ENCODE measurements around the gene C14orf180. TPM values are rescaled to one million over a fixed set of nuclear protein-coding genes. Genes with fewer than 3 reads are reported as not detected.

Gene C14orf180
- not detected in 2 replicates for total RNA-seq (2014; rRNA removed; shearing (Covaris generic))

DNA sequence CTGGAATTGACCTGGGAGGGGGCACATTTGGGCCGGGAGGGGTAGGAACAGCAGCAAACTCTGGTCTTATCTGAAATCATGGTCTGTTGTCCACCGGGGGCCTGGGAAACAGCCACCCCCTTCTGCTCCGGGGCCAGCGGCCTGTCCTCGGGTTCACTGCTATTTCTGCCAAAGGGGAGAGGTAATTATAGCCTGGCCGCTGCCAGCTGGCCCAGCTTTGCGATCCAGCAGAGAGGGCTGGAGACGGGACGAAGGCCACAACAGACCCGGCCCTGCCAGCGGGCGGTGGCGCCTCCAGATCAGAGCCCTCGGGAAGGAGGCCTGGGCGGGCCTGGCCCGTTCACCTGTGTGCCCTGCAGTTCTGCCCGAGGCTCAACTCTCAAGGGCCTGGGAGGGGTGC, at the start of gene C14orf180:
TSS of gene C14orf180 (plus strand) at position 258 of the 400 bp plus-strand sequence. CDS start 6,667 bp downstream, outside the sequence.
- DNase-seq (ENCODE audit: low spot score) = no peak

DNA sequence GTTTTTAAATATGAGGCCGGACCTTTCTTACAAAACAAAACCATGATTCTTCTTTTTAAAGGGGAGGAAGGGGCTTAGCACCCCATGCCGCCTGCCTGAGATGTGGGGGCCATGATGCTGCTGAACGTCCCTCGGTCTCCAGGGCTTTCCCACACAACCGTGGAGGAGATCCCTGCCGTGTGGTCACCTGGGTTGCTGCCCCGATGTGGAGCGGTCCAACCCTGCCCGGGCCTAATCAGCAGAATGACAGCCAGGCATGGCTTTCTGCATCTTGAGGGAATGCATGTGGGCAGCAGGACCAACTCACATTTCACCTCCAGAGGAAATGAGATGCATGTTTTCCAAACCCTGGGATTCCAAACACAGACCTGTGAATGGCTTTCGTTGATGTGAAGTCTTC, 48.9 kb upstream of the C14orf180 start:
- no peak for DNase-seq (ENCODE audit: low spot score)

DNA sequence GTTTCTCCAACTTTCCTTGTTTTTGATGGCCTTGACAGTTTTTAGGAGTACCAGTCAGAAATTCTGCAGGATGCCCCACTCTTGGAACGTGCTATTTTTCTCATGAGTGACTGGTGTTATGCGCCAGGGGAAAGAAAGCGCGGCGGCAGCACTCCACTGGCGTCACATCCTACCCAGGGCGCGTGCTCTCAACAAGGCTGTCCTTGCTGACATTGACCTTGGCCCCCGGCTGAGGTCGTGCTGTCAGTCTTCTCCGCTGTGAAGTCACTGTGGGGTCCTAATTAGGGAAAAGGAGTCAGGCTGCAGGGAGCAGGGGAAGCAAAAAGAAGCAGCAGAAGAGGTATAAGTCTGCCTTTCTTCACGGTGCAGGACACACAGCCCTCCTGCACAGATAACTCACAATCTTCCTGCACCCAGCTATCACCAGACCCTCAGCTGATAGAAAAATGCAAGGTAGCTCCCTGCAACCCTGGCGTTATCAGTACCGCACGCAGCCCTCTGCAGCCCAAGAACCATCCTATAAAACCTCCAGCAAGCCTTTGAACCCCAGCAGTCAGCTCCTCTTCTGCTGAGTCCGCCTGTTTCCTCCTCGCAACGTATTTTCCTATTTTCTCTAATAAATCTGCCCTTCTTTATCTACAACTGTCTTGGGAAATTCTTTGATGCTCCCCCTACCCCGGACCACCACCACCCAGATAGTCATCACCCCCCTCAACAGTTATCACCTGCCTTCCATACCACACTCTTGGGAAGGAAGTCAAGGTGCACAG, 48.0 kb upstream of the C14orf180 start:
- DNase-seq (ENCODE audit: low spot score) = no peak

DNA sequence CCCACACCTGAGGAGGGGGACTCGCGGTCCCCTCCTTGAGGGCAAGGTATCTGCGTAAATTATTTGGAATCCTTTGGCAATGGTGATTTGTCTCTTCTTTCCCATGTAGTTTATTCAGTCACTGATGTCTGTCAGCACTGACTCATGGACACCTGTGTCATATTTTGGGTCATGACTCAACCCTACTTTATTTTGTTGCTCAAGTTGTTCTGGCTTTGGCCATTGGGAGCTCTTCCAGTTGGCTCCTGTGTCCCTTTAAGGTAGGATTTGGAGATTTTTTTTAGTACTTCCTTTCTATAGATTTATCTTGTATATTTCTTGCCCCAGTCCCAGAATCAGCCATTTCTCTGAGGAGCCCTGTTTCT, 47.4 kb upstream of the C14orf180 start:
- no peak for DNase-seq (ENCODE audit: low spot score)

DNA sequence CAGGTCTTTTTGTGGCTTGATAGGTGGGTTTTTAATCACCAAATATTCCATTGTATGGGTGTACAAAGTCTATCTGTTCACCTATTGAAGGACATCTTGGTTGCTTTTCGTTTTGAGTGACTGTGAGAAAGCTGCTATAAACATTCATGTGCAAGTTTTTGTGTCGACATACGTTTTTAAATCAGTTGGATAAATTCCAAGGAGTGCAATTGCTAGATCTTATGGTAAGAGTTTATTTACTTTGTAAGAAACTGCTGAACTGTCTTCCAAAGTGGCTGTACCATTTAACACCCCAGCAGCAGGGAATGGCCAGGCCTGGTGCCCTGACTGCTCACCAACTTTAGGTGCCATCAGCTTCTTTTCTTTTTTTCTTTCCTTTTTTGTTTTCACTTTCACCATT, 45.5 kb upstream of the C14orf180 start:
- no peak for DNase-seq (ENCODE audit: low spot score)

DNA sequence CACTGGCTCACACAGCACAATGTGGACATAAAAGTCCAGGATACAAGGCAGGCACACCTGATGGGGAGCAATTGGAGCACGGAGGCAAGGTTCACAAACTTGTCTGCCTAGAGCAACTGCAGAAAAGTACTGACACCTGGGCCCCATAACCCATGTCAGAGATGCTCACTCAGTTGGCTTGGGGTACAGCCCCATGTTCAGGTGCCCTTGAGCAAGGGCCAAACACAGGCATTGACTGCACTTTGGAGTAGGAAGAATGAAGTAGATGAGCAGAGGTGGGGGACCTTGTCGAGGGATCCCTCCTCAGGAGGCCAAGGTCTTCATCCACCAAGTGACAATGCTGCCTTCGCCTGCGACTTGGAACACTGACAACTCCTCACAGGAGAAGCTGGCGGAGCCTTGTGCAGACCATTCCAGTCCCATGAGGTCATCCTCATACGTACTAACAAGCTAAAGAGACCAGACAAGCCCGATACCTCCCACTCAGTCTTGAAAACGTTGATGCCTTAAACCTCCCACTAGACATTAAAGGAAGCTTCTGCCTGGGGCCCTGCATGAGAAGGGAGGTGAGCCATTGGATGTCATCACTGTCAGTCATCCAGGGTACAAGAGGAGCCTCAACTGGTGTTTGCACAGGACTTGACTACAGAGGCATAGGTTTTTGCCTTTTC, 42.5 kb upstream of the C14orf180 start:
- DNase-seq (ENCODE audit: low spot score) = peak; percentile 77

DNA sequence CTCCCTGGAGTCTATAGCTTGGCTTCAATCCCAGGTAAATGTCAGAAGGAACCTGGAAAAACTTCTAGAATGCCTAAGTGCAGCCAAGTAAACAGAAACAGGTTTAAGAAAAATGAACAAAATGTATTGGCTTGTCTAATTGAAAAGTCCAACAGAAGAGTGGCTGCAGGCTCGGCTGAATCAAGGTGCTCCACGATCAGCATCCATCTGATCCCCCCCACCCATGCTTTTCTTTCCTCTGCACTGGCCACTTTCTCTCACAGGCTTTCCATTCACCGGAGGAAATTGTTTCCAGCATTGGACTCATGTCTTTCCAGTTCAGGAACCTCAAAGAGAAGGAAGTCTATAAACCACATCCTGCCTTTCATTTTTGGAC, 42.0 kb upstream of the C14orf180 start:
- no peak for DNase-seq (ENCODE audit: low spot score)

DNA sequence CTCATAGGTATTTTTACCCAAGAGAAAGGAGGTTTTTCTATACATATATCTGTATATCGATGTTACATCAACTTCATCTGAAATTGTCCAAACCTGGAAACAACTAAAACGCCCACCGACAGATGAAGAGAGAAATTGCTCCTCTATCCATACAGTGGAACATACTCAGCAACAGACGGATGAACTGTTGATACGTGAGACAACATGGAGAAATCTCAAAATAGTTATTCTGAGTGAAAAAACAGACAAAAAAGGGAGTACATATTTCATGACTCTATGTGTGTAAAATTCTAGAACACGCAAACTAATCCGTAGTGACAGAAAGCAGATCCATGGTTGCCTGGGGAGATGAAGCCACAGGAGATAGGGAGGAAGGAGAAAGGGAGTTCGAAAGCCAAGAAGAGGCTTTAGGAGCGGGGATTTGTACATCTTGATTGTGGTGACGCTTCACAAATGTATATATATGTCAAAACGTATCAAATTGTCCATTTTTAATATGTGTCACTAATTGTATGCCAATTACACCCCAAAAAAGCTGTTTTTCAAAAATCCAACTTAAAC, 37.6 kb upstream of the C14orf180 start:
- DNase-seq (ENCODE audit: low spot score) = no peak

DNA sequence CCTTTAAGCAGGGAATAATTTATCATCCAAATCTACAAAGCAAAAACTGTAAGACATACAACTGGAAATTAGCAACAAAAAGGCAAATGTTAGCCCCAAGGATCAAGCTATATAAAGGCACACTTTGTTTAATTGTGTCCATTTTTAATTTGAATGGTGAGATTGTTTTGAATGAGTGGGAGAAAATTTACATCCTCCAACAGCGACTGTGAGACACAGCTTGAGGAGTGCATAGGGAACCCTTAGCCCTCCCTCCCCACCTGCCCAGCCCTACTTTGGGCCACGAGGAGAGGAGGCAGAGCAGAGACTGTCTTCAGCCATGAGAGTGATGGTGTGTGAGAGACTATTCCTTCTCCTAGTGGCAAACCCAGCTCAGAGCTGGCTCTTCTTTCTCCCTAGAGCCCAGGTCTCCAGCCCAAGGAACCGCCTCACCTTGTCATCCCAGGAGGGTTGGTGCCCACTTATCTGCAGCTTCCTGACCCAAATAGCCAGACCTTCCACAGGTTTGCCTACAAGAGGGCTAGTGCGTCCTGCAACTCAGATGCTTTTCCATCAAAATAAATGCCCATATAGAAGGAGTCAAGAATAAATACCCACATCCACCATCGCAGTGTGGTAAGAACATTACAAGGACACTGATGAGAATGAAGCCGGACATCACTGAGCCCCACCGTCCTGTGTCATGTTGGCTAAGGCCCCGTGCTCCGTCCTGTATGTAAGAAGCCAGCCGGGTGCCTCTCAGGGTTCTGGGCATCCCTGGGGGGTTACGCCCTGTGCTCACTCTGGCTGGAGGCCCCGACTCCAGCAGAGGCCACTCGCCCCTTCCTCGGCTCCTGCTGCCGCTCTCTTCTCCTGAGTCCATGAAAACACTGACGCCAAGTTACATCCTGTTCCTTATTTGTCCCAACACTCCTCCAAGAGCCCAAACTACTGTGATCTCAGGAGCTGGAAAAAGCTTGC, 36.4 kb upstream of the C14orf180 start:
- no peak for DNase-seq (ENCODE audit: low spot score)

DNA sequence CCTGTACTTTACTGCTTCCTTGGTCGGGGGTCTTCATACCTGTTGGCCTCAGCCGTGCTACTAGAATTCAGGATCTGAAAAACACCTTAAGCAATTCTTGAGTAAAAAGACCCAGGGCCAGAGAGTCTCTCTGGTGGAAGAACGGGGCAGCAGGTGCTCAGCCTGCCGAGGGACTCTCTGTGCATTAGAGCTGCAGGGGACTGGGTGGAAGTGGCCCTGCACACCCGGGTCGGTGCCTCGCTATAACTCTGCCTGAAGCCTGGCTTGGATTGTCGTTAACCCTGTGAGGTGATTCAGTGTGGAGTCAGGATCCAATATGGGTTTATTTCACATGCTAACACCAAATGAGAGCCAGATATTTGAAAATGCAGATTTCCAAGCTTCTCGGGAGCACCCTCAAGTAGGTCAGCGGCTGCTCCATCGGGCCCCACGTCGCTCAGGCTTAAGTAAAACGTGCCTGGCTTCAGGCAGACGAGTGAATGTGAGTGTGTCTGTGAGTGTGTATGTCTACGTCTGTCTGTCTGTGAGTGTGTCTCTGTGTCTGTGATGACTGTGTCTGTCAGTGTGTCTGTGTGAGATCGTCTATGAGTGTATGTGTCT, 35.1 kb upstream of the C14orf180 start:
- no peak for DNase-seq (ENCODE audit: low spot score)

DNA sequence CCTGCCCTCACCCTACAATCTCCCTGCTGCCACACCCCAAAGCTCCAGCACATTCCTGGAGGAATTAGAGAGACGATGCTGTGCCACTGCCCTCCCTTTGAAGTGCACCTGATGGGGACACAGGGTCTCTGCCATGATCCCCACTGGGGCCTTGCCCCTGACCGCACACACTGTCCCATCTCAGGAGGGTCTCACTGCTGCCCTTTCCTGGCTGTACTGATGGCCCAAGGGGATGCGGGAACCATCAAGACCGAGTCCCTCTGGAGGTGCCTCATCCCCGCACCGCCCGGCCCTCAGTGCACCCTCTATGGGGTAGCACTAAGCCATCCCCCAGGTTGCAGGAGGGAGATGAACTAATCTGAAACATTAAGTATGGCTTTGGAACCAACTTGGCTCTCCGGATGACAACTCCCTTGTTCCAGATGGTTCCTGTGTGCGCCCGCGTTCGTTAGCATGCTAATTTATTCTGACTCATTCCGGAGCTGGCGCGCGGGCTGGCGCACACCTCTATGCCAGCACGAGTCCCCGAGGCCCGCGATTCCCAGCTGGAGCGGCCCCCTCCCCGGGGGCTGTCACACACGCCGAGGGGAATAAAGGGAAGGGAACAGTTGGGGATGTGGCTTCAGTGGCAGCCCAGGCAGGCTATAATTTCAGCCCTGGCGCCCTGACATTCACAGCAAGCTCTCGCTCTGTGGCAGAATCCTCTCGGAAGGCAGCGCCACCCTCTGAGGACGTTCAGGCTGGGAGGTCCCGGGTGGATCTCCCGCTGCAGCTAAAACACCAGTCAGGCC, 34.2 kb upstream of the C14orf180 start:
- DNase-seq (ENCODE audit: low spot score) = no peak

DNA sequence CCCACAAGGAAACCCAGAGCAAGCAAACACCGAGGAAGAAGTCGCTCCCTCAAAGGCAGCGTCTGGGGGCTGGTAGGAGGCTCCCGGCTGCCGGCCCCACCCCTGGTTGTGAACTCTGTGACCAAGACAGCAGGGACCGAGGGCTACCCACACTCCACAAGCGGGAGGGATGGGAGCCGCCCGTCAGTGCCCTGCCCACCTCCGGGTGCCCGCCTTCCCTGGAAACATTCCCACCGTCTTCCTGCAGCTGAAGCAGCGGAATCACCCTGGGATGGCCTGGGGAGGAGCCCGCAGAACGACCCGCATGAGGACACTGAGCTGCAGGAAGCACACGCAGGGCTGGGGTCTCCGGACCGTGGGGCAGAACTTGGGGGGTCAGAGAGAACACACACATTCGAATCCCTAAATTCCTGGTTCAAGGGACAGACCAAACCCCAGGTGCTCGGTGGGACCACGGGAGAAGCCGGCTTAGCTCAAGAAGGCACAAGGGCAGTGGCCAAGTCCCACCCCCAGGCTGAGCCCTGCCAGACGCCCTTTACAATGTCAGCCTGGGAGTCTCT, 33.5 kb upstream of the C14orf180 start:
- DNase-seq (ENCODE audit: low spot score) = no peak

DNA sequence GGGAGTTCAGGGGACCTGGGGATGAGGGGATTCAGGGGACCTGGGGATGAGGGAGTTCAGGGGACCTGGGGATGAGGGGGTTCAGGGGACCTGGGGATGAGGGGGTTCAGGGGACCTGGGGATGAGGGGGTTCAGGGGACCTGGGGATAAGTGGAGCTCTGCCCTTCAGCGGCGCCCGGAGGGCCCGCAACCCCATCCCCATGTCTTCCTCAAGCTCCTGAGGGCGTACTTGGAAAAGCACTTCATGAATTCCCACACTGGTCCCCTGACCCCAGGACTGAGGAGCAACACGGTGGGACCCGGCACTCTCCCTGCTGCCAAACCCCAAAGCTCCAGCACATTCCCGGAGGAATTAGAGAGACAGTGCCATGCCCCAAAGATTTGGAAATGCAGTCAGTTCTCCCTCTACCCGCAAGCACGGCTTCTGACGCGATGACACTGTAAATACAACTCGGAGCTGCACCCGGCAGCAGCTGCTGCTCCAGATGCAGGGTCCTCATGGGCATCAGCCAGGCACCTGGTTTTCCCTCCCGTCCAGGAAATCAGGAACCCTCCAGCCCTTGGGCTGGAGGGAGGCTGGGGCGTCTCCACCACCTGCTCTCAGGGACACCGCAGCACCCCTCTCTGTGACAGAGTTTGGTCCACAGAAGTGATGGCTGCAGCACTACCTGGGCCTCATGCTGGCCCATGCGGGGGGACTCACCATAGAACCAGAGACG, 32.8 kb upstream of the C14orf180 start:
- no peak for DNase-seq (ENCODE audit: low spot score)

DNA sequence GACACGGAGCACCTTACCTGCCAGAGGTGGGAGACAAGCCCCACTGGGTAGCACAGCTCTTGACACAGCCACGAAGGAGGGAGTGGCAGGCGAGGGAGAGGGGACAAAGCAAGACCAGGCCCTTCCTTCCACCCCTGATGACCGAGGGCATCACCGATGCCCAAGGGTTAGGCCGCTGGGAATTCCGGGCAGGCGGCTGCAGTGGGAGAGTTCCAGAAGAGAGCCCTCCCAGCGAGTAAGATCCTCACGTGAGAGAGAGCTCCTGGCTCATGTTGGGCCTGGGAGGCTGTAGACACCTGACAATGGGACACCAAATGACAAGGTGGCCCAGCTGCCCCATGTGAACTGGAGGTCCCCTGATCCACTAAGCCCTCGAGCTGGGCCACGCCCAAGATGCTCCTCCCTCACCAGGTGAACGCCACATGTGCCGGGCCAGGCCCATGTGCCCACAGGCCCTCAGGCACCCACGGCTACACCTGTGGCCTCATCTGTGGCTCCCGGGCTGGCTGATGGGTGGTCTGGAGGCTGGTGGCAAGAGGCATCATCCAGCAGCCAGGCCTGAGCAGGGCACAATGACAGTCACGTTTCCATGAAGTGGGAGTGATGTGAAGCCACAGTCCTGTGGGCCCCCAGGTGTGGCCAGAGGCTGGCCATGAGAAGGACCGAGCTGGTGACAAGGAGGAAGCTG, 32.1 kb upstream of the C14orf180 start:
- DNase-seq (ENCODE audit: low spot score) = no peak

DNA sequence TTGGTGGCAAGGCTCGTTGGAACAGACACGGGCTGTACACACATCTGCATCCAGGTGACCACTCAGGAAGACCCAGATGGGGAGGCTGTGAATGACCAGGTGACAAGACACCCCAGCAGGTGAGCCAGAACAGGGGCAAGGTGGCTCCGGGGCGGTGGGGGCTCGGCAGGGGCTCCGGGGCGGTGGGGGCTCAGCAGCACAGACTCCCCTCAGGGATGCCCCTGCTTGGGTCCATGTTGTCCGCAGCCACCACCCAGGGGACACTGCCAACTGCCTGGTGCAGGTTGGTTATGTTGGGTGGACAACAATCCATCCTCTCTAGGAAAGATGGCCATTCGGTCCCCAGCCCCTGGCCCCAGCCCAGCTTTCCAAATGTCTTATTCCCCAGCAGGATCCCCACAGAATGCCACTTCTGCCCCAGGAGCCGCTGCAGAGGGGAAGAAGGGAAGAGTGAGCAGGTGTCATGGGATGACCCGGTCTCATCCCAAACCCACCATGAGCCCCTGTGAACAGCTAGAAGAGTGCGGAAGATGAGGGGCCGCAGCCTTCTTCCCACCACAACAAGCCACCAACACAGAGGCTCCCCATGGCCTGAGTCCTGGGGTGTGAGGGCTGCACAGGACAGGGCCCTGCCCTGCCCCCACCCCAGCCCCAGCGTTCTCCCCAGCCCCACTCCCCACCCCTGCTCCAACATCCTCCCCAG, 31.4 kb upstream of the C14orf180 start:
- no peak for DNase-seq (ENCODE audit: low spot score)

DNA sequence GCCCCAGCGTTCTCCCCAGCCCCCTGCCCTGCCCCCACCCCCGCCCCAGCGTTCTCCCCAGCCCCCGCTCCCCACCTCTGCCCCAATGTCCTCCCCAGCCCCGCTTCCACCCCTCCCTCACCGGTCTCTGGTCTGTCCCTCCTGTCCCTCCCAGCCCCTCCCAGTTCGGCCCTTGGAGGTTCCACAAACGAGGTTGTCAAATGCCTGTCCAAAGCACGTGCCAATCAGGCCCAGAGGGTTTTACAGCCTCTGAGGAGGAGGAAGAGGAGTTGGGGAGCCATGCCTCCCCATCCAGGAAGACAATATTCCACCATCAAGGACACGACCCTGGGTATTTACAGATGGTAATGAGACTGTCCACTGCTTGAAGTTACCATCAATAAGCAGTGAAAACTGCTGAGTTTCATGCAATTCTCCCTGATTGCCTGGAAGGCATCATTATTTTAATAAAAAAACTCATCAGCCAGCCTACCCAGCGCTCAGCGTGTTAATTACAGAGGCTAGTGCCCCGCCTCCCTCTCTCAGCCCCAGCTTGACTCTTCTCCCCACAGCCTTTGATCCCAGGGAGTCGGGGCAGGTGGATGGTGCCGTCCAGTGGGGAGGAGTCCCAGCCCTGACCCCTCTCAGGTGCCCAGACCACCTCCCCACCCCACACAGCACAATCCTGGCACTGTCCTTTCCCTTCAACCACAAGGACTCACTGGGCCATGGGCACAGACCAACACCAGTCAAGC, 30.6 kb upstream of the C14orf180 start:
- no peak for DNase-seq (ENCODE audit: low spot score)

DNA sequence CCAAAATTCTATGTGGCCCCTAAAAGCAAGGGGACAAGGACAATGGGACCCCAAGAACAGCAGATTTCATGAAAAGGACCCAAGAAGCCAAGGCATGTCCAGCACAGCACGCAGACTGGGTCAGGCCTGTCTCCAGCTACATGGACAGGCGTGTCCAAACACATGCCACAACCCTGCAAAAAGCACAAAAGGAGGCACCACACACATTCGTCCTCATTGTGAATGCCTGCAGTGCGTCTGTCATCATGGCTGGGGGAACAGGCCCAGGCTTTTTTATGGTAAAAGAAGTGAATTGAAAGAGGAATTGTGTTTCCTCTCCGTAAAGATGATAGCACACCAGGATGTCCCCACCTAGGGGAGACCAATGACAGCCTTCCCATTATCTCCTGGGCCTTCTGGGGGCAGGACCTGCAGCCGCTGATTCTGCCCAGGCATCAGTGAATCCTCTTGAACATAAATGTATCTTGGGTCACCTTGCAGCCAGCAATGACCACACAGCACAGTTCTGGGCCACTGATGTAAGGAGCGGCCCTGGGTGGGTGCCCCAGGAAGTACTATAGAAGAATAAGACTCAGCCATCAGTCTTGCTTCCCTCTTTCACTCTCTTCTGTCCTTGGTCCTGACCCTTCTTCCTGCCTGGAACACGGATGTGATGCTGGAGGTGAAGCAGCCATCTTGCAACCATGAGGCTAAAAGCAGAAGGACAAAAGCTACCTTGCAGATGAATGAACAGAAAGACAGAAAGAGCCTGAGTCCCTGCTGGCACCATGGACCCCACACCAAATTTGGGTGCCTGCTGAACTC, 29.8 kb upstream of the C14orf180 start:
- no peak for DNase-seq (ENCODE audit: low spot score)
